SK-N-DZ (cell line): ENCODE results near the gene HDAC9.

Experiments used
- DNase-seq: peaks from one replicate; pipeline ENCODE4 v3.0.0-alpha.2; 2015; ENCODE audit warnings: low spot score

Gene HDAC9

GRCh38 chr7:18894155-18894554, 398.6 kb downstream of the HDAC9 start:
- DNase-seq: peak; percentile 32

- DNase-seq: no peak
Measured at GRCh38 chr7:18895456-18895855, 399.9 kb downstream of the HDAC9 start.

- DNase-seq: no peak
Measured at GRCh38 chr7:18896343-18896975, 400.9 kb downstream of the HDAC9 start.

GRCh38 chr7:18900236-18900635, 404.7 kb downstream of the HDAC9 start:
- DNase-seq: no peak

- DNase-seq: no peak
Measured at GRCh38 chr7:18900803-18901202, 405.3 kb downstream of the HDAC9 start.

- DNase-seq: no peak
Measured at GRCh38 chr7:18901351-18901750, 405.8 kb downstream of the HDAC9 start.

GRCh38 chr7:18901982-18902421, 406.5 kb downstream of the HDAC9 start:
- DNase-seq: no peak

- DNase-seq: no peak
Measured at GRCh38 chr7:18902892-18903291, 407.3 kb downstream of the HDAC9 start.

GRCh38 chr7:18903695-18904094, 408.1 kb downstream of the HDAC9 start:
- DNase-seq: no peak

- DNase-seq: no peak
Measured at GRCh38 chr7:18905316-18905943, 409.9 kb downstream of the HDAC9 start.

- DNase-seq: no peak
Measured at GRCh38 chr7:18906901-18907300, 411.4 kb downstream of the HDAC9 start.

- no peak for DNase-seq
Measured at GRCh38 chr7:18913106-18913505, 417.6 kb downstream of the HDAC9 start.

- no peak for DNase-seq
Measured at GRCh38 chr7:18916826-18917225, 421.3 kb downstream of the HDAC9 start.

GRCh38 chr7:18927134-18927533, 431.6 kb downstream of the HDAC9 start:
- DNase-seq: no peak

GRCh38 chr7:18936265-18936664, 440.7 kb downstream of the HDAC9 start:
- DNase-seq: no peak

GRCh38 chr7:18939771-18940592, 444.4 kb downstream of the HDAC9 start:
- no peak for DNase-seq

GRCh38 chr7:18940593-18941134, 445.1 kb downstream of the HDAC9 start:
- no peak for DNase-seq

- no peak for DNase-seq
Measured at GRCh38 chr7:18941207-18941606, 445.7 kb downstream of the HDAC9 start.

GRCh38 chr7:18948521-18948920, 453.0 kb downstream of the HDAC9 start:
- no peak for DNase-seq

GRCh38 chr7:18952846-18953245, 457.3 kb downstream of the HDAC9 start:
- no peak for DNase-seq

- no peak for DNase-seq
Measured at GRCh38 chr7:18958627-18959026, 463.1 kb downstream of the HDAC9 start.

GRCh38 chr7:18960725-18961124, 465.2 kb downstream of the HDAC9 start:
- no peak for DNase-seq
